ENCODE results near the gene MED19.

DNA sequence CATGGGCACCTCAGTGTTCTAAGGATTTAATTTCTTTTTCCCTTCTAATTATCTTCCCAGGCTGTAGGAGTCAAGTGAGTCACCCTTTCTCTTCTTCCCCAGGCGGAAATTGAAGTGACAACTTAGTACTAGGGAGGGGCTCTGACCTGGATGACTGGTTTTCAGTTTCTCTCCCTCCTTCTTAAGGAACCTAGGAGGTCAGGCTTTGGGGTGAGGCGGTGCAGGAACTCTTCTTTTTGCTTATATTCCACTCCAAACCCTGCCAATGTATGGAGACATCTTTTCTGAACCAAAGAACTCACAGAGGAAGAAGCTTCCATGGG is 31.5 kb downstream of the MED19 start:
- TF ChIP-seq, protein P1, sequence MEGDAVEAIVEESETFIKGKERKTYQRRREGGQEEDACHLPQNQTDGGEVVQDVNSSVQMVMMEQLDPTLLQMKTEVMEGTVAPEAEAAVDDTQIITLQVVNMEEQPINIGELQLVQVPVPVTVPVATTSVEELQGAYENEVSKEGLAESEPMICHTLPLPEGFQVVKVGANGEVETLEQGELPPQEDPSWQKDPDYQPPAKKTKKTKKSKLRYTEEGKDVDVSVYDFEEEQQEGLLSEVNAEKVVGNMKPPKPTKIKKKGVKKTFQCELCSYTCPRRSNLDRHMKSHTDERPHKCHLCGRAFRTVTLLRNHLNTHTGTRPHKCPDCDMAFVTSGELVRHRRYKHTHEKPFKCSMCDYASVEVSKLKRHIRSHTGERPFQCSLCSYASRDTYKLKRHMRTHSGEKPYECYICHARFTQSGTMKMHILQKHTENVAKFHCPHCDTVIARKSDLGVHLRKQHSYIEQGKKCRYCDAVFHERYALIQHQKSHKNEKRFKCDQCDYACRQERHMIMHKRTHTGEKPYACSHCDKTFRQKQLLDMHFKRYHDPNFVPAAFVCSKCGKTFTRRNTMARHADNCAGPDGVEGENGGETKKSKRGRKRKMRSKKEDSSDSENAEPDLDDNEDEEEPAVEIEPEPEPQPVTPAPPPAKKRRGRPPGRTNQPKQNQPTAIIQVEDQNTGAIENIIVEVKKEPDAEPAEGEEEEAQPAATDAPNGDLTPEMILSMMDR (IDR thresholded peaks at IDR 0.05; ENCODE audit: insufficient read depth, low read length, poor library complexity, severe bottlenecking) = no peak
- TF ChIP-seq EZH2phosphoT487 (conservative IDR thresholded peaks at IDR 0.05; ENCODE audit: low read length) = no peak

All from SU-DHL-6 (cell line).